OCI-LY1 (cell line): Measurements from ENCODE around the gene SPIB.

Experiments used
- CTCF ChIP-seq: fragments of 200-600 bp; sonication (generic), shearing (Covaris generic); IDR thresholded peaks from 2 replicates; pipeline ENCODE4 v1.5.1; 2017; ENCODE audit warnings: mild to moderate bottlenecking, antibody characterized with exemption, low read length, moderate library complexity, mixed read lengths
- EZH2 ChIP-seq: fragments of 200-600 bp; sonication (generic), shearing (Covaris generic); IDR thresholded peaks from 2 replicates; pipeline ENCODE4 v1.8.0; 2017; ENCODE audit warnings: borderline replicate concordance, mixed run types, mild to moderate bottlenecking, antibody characterized with exemption, low read length, moderate library complexity, mixed read lengths

GRCh38 chr19:50420127-50420526 is 1.4 kb downstream of the SPIB start:
- TF ChIP-seq CTCF (no peak), EZH2 (no peak)
